GM18508 (cell line): ENCODE data around the gene PKD1.

Experiments
- ATAC-seq: cut with Tn5 transposase; IDR thresholded peaks from one replicate; pipeline ENCODE4 v1.9.1; 2021; ENCODE audit warnings: moderate number of reproducible peaks; ENCODE audit not compliant: insufficient read depth, unreplicated experiment

The PKD1 gene

DNA sequence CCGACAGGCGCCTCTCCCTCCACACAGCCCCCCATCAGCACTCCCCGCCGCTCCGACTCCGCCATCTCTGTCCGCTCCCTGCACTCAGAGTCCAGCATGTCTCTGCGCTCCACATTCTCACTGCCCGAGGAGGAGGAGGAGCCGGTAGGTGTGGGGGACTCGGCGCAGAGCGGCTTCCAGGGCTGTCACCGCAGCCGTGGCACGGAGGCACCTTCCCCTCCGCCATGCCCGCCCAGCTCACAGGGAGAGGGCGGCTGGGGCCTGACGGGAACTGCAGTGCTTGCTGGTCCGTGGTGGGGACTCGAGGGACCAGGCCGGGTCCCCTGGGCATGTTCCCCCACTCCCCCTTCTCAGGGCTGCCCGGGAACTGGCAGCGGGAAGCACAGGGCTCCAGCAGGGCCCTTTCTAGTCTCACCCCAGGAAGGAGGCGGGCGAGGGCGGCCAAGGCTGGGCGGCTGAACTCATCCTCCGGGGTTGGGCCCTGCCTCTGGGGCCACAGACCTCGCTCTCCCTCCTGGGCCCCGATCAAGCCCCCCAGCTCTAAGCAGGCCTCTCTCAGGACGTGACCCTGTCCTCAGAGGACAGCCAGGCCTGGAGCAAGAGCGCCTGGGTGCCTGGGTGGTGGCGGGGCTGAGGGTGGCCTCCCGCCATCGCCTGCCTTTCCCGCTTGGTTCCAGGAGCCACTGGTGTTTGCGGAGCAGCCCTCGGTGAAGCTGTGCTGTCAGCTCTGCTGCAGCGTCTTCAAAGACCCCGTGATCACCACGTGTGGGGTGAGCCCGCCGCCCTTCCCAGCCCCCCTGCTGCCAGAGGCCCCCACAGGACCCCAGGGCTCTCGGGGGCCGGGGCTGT is 35.1 kb upstream of the PKD1 start:
- no peak for ATAC-seq

- ATAC-seq, result no peak
These were observed 34.4 kb upstream of the PKD1 start for GRCh38 chr16:2170080-2170479.

DNA sequence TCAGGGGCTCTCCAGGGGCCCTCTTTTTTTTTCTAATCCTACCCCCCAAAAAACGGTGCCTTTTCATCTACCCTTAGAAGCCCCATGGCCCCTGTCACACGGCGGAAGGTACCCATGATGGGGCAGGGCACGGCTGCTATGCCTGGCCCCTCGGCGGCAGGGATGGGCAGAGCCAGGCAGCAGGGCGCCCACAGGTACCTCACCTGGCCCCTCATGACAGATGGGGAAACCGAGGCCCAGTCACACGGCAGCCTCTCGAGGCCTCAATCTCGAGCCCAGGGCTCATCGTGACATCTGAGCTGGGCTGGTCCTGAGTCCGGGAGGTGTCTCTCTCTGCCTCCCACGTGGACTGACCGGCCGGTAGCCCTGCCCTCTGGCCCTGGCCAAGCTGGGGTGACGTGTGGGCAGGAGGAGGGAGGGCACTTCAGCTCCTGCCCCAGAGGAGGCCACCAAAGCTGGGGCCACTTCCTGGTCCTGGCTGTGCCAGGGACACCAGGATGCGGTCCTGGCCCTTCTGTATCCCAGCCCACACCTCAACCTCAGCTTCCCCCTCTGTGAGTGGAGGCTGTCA is 31.5 kb upstream of the PKD1 start:
- no peak for ATAC-seq

DNA sequence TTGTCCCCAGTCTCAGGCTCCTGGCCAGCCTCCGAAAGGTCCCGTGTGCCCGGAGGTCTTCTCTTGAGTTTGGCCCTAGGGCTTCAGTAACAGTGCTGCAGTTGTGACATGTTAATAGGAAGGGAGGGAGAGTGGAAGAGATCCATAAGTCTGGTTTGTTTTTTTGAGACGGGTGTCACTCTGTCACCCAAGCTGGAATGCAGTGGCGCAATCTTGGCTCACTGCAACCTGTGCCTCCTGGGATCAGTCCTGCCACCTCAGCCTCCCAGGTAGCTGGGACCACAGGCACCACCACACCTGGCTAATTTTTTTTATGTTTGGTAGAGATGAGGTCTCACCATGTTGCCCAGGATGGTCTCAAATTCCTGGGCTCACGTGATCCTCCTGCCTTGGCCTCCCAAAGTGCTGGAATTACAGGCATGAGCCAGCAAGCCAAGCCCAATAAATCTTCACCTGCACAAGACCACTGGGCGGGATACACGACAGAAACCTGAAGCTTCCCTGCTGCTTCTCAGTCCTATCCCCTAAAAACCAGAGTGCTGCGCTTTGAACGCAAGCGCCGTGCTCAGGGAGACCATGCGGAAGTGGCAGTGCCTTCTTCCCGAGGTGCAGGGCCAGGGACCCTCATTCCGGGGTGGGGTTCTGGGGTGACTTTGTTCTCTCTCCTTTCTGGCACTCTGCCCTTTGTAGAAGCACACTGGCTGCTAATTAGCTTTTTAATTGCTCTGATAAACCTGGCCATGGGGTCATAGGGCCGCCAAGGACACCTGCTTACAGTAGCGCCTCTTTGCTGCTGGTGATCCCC is 30.8 kb upstream of the PKD1 start:
- no peak for ATAC-seq

DNA sequence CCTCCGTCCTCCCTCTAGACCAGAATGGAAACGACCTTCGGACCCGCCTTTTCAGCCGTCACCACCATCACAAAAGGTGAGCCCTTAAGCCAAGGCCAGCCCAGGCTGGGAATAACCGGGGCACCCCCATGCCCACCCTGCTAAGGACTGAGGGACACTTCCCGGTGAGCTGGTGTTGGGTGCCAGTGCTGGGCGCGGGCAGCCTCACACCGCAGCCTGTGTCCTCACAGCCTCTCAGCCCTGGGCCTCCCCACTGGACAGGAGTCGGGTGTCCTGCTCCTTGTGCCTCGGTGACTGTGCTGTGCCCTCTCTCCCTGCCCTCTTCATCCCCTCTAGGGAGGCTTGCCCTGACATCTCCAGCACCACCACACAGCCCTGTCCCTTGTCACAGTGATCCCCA is 30.2 kb upstream of the PKD1 start:
- no peak for ATAC-seq

DNA sequence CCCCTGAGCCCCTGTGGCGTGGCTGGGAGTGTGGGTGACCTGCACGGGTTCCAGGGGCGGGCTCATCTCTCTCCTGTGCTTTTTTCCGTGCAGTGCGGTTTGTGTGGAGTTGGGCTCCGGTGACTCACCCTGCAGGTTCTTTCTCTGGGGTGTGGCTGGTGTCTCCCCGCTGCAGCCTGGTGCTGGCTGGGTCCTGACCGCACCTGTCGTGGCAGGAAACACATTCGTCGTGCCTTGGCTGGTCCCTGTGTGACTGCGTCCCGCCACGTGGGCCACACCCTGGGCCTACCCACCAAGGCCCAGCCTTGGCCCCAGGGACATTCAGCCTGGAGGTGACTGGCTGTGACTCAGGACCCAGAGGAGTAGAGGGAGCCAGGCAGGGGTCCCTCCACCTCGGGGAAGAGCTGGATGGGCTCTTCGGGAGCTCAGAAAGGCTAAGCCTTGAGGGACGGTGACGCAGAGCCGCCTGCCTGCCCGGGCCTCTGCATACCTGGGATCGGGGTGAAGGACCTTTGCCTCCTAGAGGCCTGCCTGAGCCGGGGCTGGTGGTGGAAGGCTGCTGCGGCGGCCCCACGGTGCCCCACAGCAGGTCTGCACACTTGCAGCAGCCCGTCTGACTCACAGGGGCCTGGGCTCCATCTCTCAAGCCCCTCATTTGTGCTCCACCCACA is 27.6 kb upstream of the PKD1 start:
- no peak for ATAC-seq

- no peak for ATAC-seq
These were observed 27.0 kb upstream of the PKD1 start for GRCh38 chr16:2162676-2163118.

DNA sequence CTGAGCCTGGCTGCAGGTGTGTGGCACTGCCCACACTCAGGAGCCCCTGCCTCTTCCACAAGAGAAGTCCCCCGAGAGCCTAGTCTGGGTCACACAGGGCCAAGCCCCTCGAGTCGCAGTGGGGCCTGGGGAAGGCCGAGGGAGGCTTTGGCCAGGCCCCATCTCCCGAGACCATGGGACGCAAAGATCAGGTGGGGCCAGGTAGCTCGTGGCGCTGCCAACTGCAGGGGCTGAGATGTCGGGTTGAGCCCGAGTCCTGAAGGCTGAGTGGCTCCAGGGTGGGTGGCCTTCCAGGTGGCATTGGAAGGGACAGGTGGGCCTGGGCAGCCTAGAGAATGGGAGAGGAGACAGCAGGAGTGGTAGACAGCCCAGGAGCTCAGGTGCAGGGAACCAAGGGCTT is 26.2 kb upstream of the PKD1 start:
- no peak for ATAC-seq

GRCh38 chr16:2160915-2161551 is 25.3 kb upstream of the PKD1 start:
- no peak for ATAC-seq

DNA sequence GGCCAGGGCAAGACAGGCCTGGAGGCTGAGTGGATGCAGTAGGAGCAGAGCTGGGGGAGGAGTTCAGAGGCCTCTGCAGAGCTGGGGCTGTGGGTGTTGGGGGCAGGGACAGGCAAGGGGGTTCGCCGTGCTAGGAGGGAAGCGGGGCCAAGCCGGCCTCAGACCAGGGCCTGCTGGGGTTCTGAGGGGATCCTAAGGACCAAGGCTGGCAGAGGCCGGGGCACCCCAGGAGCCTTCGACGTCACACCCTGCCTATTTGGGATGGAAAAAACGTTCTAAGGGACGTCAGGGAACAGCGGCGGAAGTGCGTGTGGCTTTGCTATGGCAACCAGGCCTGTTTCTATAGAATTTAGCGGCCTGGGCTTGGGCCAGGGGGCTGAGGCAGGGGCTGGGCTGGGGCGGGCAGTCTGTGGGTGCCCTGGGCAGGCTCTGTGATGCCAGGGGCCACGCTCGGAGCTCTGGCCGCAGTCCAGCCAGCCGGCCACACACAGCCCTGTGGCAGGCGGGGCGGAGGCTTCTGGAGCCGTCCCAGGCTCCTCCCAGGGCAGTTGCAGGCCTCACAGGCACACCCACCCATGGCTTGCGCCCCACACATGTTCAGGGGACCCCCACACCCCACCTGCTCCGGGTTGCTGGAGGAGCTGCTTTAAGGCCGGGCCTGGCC is 23.6 kb upstream of the PKD1 start:
- no peak for ATAC-seq

GRCh38 chr16:2158262-2158638 is 22.6 kb upstream of the PKD1 start:
- no peak for ATAC-seq

- ATAC-seq, result no peak
These were observed 22.0 kb upstream of the PKD1 start for GRCh38 chr16:2157480-2158261.

DNA sequence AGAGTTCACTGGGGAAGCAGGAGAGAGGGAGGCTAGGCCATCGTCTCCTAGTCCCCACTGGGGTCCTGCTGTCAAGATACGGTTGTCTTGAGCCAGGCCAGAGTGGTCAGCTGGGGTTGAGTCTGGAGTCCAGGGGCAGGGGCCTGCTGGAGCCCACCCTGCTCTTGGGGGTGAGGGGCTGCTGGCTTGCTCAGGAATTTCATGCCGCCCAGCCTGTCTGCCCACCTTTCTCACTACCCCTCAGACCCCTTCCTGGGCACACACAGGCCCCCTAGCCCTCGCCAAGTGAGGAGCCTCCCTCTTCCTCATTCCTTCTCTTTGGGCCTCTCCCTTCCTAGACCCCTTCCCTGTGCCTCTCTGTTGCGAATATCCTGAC is 21.1 kb upstream of the PKD1 start:
- ATAC-seq, result no peak

- ATAC-seq, result no peak
These were observed 20.5 kb upstream of the PKD1 start for GRCh38 chr16:2155977-2156848.

DNA sequence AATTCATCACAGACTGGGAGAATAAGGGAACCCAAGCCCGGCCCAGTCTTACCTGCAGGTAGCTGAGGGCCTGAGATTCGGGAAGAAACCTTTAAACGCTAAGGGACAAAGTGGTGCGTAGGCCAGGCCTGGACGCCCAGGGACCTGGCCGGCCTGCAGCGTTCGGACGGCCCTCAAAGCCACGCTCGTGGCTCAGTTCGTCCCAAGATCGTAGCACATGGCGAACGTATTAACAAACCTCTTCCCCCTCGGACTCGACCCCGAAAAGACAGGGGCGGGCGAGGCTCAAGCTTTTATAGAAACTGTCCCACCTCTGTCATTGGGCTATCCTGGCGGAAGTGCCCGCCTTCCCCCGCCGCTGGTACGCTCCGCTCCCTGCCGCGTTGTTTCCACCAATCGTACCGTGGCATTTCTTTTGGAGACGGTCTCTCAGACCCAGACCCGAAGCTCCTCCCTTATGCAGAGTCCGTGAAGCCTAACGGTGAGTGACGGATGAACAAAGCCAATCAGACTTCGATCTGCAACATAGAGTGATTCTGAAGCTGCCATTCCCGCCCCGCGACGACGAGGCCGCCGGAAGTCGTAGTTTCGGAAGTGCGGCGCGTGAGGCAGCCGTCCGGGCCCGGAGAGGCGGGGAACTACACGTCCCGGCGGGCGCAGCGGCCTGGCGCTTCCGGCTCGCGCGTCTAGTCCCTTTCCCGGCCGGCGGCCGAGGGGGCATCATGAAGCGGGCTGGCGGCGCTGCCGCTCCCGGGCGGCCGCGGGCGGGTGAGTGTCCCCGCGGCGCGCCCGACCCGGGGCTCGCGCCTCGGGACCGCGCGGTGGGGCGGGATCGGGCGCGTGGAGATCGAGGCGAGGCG is 19.6 kb upstream of the PKD1 start, which contains the start of gene TRAF7:
TRAF7 (plus strand) TSS at position 692 of the 860 bp plus-strand sequence. CDS start 8,139 bp downstream, outside the sequence.
- ATAC-seq, result peak; percentile 72

DNA sequence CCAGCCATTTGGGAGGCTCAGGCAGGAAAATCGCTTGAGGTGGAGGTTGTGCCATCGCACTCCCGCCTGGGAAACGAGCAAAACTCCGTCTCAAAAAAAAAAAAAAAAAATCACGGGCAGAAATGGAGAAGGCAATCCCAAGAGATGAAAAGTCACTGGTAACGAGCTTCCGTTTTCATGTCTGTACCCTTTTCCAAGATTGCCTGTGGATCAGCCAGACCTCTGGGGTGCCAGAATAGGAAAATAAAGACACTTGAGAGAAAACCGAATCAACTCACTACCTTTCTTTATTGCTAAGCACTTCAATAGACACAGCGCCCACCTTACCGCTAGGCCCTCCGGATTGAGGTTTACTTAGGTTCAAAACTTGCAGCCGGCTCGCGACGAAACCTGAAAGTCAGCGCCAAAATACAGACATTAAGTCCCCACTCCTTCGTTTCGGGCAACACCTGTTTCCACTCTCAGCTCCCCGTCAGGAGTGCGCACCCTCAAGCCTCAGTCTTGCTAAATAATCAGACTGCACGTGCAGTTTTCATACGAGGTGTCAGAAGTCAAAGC is 18.9 kb upstream of the PKD1 start:
- no peak for ATAC-seq
